AG08396 (cell line): ENCODE results near the gene DMD.

Experiments
- DNase-seq: peaks from one replicate; pipeline ENCODE4 v3.0.0; 2012; ENCODE audit warnings: low spot score, mixed read lengths

The DMD gene

DNA sequence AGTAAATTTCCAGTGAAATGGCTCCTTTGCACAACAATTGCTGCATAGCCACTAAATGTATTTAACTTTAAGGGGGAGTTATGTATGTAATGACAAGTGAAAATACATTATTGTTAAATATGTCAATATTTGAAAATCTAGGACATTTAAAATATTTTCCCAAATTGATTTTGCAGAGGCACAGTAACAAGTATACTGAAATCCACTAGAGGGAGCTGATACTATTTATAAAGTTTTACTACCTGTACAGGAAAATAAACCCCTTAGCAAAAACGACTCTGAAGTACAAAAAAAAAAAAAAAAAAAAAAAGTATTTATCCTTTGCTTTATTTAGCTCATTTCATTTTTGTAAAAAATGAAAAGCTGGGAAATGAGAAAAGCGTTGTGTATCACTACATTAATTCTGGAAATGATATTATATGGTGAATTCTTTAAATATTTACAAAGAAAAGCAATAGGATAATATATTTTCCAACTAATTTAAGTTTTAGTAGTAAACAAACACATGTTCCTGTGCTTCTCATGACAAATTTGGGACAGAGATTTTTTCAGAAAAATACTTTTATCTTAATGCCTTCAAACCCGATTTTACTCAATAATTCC is 727.7 kb downstream of the DMD start:
- peak; percentile 2 for DNase-seq

DNA sequence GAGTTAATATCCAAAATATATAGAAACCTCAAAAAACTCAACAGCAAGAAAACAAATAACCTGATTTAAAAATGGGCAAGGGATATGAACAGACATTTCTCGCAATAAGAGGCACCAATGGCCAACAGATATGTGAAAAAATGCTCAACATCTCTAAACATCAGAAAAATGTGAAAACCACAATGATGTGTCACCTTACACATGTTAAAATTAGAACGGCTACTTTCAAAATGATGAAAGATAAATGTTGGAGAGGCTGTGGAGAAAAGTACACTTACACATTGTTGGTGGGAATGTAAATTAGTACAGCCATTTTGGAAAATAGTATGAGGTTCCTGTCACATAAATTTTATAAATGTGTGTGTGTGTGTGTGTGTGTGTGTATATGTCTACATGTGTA is 731.3 kb downstream of the DMD start:
- no peak for DNase-seq

DNA sequence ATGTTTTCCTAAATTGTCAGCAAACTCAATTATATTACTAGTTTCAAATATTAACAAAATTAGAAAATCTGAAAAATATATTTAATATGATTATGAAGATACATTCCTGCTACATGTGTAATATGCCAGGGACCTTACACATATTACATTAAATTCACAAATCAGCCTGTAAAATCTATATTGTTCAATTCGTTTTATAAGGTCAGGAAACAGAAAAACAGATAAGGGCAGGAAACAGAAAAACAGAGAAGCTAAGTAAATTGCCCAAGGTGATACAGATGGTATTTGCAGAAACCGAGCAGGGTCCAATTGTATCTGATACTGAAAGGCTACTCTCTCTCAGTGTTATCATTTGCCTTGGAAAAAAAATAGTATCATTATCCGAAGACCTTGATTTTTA is 739.0 kb downstream of the DMD start:
- no peak for DNase-seq

DNA sequence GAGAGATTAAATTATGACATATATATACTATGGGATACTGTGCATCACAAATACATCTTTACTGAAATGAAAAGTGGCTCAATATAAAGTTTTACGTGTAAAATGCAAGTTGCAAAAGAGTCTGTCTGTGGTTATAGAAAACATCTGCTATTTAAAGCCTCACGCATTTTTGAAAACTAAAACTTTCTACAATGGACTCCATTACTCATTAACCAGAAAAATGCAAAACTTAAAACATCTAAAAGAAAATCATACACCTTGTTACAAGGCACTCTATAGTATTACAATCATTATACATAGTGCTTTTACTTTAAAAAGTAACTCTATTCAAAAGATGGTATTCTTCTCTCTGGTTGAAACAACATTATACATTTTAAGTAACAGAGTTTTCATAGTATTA is 755.6 kb downstream of the DMD start:
- no peak for DNase-seq

DNA sequence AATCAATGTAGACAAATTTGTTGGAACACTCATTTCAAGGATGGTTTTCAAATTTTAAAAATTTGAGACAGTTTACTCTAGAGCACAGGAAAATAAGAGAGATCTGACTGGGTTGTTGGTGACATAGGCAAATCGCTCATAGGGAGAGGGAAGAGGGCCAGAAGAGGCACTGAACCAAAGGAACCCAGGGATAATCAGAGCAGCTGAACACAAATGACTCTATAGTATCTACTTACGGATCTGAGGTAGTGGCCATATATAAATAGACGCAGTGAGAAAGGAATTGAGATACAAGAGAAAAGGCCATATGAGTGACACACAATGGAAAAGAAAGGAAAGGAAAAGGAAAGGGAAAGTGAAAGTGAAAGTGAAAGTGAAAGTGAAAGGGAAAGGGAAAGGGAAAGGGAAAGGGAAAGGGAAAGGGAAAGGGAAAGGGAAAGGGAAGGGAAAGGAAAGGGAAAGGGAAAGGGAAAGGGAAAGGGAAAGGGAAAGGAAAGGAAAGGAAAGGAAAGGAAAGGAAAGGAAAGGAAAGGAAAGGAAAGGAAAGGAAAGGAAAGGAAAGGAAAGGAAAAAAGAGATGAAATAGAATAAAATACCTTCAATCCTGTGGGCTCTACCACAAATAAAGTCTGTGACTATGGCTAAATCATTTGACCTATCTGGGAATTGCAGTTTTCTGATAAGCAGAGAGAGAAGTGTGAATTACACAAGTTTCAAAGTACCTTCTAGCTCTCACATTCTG is 759.2 kb downstream of the DMD start:
- DNase-seq: no peak

DNA sequence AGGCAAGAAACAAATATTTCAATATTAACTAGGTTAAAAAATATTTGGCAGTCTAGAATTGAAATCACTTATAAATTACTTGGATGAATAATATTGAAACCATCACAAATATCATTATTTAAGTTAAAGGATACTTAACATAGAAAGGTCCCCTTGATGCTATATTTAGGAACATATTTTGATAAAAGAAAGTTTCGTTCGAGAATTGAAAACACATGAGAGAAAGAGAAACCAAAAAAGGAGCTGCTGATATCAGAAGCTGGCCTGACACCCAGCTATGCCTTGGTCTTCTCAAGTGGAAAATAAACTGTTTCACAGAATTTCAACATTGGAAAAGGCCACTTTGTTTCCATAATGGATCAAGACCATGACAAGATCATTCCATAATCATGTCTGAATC is 762.4 kb downstream of the DMD start:
- DNase-seq: no peak

DNA sequence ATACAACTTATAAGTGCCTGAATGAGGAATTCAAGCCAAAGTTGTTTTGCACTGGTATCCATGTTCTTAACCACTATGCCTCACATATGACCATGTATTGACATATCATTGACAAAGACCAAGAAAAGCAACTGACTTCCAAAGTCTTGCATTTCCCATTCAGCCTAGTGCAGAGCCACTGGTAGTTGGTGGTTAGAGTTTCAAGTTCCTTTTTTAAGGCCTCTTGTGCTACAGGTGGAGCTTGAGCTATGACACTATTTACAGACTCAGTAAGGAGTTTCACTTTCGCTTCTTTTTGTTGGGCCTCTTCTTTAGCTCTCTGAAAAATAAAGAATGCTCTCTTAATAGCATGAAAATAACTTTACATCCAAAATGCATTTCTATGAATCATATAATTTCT is 763.0 kb downstream of the DMD start:
- no peak for DNase-seq

DNA sequence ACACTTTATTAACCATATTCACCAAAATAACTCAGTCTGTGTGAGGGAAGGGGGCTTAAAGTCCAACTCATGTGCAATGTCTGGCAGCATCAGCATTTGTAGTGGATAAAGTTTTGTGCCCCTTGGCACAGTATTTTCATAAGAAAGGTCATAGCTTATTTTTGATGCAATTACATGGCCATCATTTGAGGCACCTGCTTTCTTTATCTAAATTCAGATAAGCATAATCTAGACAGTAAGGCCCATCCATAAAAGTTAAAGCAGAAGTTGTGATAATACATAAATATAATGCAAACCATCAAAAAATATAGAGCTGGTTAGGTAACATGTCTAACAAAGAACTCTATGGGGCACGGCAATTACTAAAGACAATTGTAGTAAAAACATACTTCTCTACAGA is 763.7 kb downstream of the DMD start:
- no peak for DNase-seq

DNA sequence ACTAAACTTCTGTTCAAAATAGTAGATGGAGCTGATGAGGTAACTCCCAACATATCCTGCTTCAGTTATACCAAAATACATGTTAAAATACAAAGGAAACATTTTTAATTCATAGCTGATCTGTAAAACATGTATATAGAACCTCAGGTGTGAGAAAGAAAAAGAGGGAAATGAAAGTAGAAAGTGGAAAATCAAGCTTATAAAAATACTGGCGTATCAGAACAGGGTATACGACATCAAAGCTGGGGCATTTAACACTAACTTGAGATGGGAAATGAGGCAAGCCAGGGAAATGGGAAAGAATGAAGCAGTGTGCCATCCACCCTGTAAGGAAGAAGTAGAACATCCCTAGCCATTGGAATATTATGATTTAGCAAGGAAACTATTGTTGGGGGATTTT is 767.5 kb downstream of the DMD start:
- no peak for DNase-seq

DNA sequence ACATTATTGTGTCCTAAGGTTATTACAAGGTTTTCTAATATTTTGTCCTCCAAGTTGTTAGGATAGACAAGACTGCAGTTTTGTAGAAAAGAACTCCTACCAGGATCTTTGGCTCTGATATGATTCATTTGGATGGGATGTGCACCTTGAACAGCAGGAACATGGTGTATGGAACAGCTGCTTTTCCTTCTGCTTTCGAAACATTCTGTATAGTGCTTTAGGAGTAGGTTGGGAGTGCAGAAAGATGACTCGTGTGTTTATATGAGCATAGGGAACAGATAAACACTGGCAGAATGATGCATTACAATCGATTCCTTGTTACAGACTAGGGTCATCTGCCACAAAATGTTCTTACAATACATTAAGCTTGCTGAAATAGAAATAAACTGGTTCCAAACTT is 790.1 kb downstream of the DMD start:
- no peak for DNase-seq

DNA sequence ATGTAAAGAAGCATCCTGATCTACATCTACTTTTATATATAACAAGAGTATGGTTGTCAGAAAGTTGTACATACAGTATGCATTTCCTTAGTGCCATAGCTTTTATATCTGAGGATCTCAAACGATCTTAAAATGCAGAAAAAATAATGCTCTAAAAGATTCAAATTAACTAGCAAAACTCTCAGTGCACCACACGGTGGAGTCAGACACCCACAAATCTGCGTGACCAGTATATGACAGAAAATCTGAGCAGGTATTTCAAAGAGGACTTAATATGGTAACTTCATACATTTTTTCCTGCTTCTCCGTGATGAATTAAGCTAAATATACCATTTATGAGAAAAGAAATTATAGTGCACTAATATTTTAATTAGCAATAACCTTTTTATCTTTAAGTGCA is 803.0 kb downstream of the DMD start:
- DNase-seq: no peak

DNA sequence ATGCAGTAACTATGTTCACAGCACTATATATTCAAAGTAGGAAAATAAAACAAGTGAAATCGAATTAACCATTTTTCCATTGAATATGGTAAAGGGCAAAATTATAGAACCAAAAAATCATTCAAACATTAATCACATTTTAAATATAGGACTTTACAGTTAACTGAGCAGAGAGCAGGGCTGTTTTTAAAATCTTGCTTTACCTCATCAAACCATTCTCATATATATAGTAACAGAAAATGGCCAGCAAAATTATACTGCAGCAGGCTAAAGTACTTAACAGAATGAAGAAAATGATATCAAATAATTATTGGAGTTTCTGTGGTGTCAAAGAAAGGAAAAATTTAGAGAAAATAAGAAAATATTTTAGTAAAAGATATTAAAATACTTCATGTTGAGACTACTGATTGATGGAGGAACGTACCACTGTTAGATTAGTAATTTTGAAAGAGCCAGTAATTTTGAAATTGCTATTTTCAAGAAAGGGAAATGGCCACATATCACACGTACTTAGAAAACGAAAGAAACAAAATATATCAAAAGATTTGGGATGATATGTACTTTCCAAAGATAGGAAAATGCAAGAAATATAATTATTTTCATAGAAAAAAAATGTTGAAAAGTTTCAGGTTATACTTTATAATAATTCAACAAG is 813.7 kb downstream of the DMD start:
- no peak for DNase-seq

DNA sequence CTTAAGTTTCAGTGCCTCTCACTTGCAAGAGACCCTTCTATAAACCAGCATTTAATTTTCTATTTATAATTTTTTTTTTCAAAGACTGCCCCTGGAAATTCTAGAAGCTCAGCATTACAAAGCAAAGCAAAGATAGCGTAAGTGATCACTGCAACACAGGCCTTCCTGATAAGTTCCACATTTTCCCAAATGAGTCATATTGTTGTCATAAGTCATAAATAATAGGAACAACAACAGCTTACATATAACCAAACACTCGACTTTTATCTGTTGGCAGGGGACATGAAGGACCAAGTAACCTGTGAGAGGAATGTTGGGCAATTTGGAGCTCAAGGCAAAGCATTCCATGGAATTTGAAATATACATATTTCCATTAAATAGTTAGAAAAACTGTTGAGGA is 815.5 kb downstream of the DMD start:
- no peak for DNase-seq

DNA sequence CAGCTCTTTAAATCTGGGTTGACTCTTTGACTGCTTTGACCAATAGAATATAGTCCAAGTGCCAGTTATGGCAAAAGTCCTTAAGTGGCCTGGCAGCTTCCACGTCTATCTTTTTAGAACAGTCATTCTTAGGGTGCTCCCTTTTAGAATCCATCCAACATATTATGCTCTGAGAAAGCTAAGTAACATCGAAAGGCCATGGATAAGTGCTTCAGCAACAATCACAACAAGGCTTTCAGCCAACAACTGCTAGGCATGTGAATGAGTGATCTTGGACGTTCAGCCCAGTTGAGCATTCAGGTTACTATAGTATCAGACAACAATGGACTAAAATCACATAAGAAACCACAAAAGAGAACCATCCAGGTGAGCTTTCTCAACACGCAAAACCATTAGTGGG is 818.7 kb downstream of the DMD start:
- no peak for DNase-seq

DNA sequence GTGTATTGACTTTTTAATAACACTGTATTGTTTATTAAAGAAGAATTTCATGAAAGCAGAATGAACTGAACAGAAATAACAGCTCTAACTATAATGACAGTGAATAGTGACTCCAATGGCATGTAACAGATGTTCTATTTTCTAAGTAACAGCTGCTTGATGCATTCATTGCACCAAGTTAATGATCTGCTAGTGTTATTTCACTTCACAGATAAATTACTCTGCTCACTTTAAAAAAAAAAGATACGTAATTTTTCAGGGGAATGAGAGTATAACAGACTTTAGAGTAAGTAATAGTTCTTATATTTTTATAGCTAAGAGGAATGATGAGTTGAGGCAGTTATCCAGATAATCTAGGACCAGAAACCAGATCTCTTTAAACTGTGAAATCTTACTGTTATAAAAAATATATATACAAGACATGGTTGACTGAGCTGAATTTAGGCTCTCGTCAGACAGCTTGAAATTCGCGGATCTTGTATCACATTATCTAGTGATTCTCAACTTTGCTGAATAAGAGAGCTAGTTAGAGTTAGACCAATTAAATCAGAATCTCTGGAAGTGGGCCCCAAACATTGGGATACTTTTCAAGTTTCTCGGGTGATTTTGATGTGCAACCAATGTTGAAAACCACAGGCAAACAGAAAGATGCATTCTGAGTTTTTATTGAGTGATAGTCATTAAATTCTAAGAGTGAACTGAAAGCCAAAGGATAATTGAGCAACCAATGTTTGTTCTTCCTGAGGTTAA is 840.7 kb downstream of the DMD start:
- DNase-seq: no peak

DNA sequence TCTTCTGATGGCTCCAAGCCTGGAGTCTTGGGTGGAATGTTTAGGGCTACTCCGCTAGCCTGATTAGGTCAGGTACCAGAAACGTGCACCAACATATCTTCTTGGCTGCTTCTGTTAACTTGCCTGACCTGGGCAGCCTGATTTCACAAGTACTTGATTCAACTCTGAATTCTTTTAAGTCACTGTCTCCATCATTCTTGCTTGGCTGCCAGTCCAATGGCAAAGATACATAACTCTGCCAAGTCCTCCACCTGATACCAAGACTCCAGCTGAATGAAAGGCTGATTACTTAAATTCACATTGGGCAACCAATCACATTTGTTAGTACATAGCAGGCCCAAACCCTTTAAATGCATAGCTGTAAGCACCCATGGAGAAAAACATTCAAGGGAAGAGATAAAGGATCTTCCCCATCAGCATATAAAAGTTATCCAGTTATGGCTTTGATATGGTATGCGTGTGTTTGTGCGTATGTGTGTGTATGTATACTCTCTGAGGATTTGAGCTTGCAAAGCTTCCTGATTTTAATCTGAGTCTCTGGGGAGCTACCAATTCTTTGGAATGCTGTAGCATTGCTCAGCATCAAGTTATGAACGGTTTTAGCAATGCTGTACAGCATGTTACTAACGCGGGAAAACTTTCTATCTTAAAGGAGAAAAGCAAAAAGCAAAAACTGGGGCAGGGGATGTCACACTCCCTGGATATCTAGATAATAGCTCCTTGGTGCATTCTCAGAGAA is 917.2 kb downstream of the DMD start:
- no peak for DNase-seq

DNA sequence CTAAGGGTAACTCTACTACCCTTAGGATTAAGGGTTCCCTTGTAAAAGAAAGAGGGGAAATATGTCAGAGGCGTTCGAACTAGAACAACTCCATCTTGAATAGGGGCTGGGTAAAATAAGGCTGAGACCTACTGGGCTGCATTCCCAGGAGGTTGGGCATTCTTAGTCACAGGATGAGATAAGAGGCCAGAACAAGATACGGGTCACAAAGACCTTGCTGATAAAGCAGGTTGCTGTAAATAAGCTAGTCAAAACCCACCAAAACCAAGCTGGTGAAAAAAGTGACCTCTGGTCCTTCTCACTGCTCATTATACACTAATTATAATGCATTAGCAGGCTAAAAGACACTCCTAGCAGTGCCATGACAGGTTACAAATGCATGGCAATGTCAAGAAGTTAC is 922.0 kb downstream of the DMD start:
- no peak for DNase-seq

DNA sequence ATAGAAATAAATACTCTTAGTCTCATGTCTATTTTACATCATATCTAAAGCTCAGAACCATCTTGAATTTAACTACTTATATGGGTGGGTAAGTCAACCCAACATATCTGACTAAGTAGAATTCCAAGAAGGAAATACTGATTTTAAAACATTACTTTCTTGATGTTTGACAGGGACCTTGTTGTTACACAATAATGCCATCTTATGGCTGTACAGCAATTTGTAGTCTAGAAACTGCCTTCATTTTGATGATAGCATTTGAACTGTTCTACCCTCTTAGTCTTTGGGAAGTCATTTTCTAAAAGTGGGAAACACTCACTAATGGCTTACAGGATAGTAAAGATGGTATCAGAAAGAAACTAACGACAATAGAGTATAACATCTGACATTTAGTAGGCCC is 929.5 kb downstream of the DMD start:
- no peak for DNase-seq

DNA sequence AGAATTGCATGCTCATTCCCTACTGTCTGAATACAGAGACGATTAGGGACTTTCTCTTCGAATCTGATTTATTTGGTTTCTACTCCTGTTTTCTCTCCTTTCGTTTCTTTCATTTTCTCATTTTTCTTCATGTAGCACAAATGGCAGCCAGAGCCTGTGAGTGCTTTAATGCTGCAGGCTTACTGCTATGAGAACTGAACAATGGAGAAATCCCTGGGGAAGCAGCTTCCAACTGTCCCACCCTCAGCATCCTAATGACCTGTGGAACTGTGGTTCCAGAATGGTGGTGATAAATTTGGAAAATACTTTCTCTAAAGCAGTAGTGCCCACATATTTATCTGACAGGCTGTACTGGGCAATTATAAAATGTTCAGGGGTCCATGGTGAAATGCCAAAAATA is 930.4 kb downstream of the DMD start:
- DNase-seq: no peak

DNA sequence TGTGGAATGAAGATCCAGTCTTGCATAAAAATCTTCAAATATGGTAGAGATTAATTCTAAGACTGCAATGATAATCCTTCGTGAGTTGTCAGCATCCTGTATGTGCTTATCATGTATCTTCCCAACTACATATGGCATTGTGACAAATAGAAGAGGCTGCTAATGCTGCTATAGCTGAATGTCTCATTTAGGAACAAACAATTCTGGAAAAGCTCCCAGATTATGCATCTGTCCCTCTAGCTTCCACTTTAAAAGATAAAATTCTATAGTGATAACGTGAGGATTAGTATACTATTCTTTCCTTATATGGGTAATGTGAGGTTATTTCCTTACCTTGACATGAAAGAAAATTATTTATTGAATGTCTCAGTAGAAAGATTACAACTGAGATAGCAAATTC is 930.9 kb downstream of the DMD start:
- DNase-seq: no peak

DNA sequence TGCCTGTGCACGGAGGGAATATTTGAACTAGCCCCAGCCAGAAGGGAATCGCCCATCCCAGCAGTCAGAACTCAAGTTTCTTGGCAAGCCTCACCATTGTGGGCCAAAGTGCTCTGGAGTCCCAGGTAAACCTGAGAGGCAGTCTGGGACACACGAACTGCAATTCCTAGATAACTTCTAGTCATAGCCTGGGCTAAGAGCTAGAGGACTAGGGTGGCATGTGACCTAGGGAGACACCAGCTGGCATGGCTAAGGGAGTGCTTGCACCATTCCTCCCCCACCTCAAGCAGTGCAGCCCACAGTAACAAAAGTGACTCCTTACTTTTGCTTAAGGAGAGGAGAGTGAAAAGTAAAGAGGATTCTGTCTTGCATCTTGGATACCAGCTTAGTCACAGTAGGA is 935.2 kb downstream of the DMD start:
- no peak for DNase-seq

DNA sequence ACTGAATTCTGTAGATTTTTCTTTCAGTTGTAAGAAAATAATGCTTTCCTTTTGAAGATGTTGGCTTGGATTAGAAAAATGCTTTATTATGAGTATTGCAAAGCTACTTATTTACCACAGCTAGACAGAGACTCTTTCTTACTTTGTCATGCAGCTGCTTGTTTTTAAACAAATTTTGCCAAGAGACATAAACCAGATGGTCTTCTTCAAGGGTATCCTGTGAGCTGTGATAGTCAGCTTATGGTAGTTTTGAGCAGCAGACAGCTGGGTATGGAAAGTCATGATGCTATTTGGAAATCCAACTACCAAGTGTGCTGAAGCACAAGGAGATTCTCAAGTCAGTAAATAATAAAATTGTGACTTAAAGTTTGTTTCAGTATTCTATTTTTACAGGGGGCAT is 941.5 kb downstream of the DMD start:
- no peak for DNase-seq
